Liver (tissue), 9 donors: ENCODE data around the gene PSME3IP1. TPM values are rescaled to one million over a fixed set of nuclear protein-coding genes. Genes with fewer than 3 reads are reported as not detected.

ENCODE experiments used
- DNase-seq: peaks from one replicate; pipeline ENCODE4 v3.0.0-alpha.2; 2017; ENCODE audit warnings: low spot score
- H3K27ac ChIP-seq, 2 donors: one replicate each; pipeline ENCODE4 v1.7.0; 2013; ENCODE audit warnings: inconsistent platforms in 2 of 2, low read length in 2 of 2, control low read depth in 1 of 2, low read depth in 1 of 2, mild to moderate bottlenecking in 1 of 2
- H3K27me3 ChIP-seq, 4 donors: one replicate each; pipeline versions ENCODE4 v1.6.1 to v1.7.0; 2013; ENCODE audit warnings: low read length in 3 of 4, inconsistent platforms in 1 of 4, mild to moderate bottlenecking in 1 of 4, moderate library complexity in 1 of 4; ENCODE audit not compliant: control insufficient read depth in 4 of 4, insufficient read depth in 4 of 4
- H3K36me3 ChIP-seq, 4 donors: one replicate each; pipeline versions ENCODE4 v1.6.1 to v1.7.0; 2013; ENCODE audit warnings: low read length in 3 of 4, mild to moderate bottlenecking in 3 of 4, low read depth in 1 of 4, moderate library complexity in 1 of 4; ENCODE audit not compliant: control insufficient read depth in 4 of 4, insufficient read depth in 3 of 4
- H3K4me1 ChIP-seq, 4 donors: one replicate each; pipeline versions ENCODE4 v1.6.1 to v1.7.0; 2013; ENCODE audit warnings: low read length in 3 of 4, mild to moderate bottlenecking in 3 of 4, moderate library complexity in 1 of 4; ENCODE audit not compliant: control insufficient read depth in 4 of 4, insufficient read depth in 4 of 4
- H3K4me3 ChIP-seq, 3 donors: one replicate each; pipeline versions ENCODE4 v1.6.1 to v1.7.0; 2013; ENCODE audit warnings: low read length in 3 of 3, control low read depth in 1 of 3, low read depth in 1 of 3, mild to moderate bottlenecking in 1 of 3
- H3K9ac ChIP-seq, 2 donors: one replicate each; pipeline ENCODE4 v1.7.0; 2013; ENCODE audit warnings: low read length in 2 of 2, mild to moderate bottlenecking in 2 of 2, moderate library complexity in 2 of 2, control low read depth in 1 of 2, low read depth in 1 of 2
- H3K9me3 ChIP-seq, 4 donors: one replicate each; pipeline versions ENCODE4 v1.6.1 to v1.7.0; 2013; ENCODE audit warnings: low read length in 3 of 4; ENCODE audit not compliant: control insufficient read depth in 4 of 4
- EGR1 ChIP-seq, 2 donors: IDR thresholded peaks; 2 replicates each; pipeline ENCODE4 v1.6.1; 2016 to 2018; ENCODE audit warnings: antibody characterized with exemption in 2 of 2, low read depth in 2 of 2
- FOXA1 ChIP-seq: IDR thresholded peaks from 2 replicates; pipeline ENCODE4 v1.6.1; 2016; ENCODE audit warnings: antibody characterized with exemption
- FOXA2 ChIP-seq: IDR thresholded peaks from 2 replicates; pipeline ENCODE4 v1.6.1; 2016; ENCODE audit warnings: antibody characterized with exemption
- GABPA ChIP-seq, 2 donors: IDR thresholded peaks in 1 of 2; conservative IDR thresholded peaks in 1 of 2; 2 replicates each; pipeline ENCODE4 v1.6.1; 2016; ENCODE audit warnings: antibody characterized with exemption in 2 of 2, mild to moderate bottlenecking in 1 of 2, moderate library complexity in 1 of 2
- HNF4A ChIP-seq, 2 donors: conservative IDR thresholded peaks; 2 replicates each; pipeline ENCODE4 v1.6.1; 2016; ENCODE audit warnings: antibody characterized with exemption in 2 of 2, mild to moderate bottlenecking in 2 of 2
- HNF4G ChIP-seq: IDR thresholded peaks from 2 replicates; pipeline ENCODE4 v1.6.1; 2016; ENCODE audit warnings: antibody characterized with exemption
- JUND ChIP-seq, 2 donors: IDR thresholded peaks; 2 replicates each; pipeline ENCODE4 v1.6.1; 2016; ENCODE audit warnings: antibody characterized with exemption in 2 of 2
- NR2F2 ChIP-seq: IDR thresholded peaks from 2 replicates; pipeline ENCODE4 v1.6.1; 2016; ENCODE audit warnings: antibody characterized with exemption
- RAD21 ChIP-seq, 2 donors: IDR thresholded peaks; 2 replicates each; pipeline ENCODE4 v1.6.1; 2016; ENCODE audit warnings: antibody characterized with exemption in 2 of 2, mild to moderate bottlenecking in 2 of 2
- RXRA ChIP-seq, 2 donors: IDR thresholded peaks; 2 replicates each; pipeline ENCODE4 v1.6.1; 2017 to 2018; ENCODE audit warnings: antibody characterized with exemption in 2 of 2, mild to moderate bottlenecking in 1 of 2
- SP1 ChIP-seq: IDR thresholded peaks from 2 replicates; pipeline ENCODE4 v1.6.1; 2018; ENCODE audit warnings: antibody characterized with exemption, mild to moderate bottlenecking
- TAF1 ChIP-seq: conservative IDR thresholded peaks from 2 replicates; pipeline ENCODE4 v1.6.1; 2016; ENCODE audit warnings: antibody characterized with exemption, mild to moderate bottlenecking
- YY1 ChIP-seq: IDR thresholded peaks from 2 replicates; pipeline ENCODE4 v1.6.1; 2016; ENCODE audit warnings: antibody characterized with exemption, mild to moderate bottlenecking
- WGBS: extraction: QIAGEN DNeasy Blood & Tissue Kit; methylation state at CpG from one replicate; pipeline ENCODE4 v1.1.7; 2013; 5-methylcytosine and 5-hydroxymethylcytosine counted together
- polyA plus RNA-seq, 2 donors: library from polyadenylated mRNA; stranded (reverse) in 1 of 2; unstranded in 1 of 2; fragments of 200-250 nt in 1 of 2; fragments of >200 nt in 1 of 2; fragmentation: Nextera tagmentation in 1 of 2; extraction: Ambion mirVana in 1 of 2; gene quantifications; one replicate each; pipeline versions ENCODE4 v1.2.1 to v1.2.3, GENCODE V29; 2013 to 2015
- total RNA-seq, 2 donors: library from RNA; depleted of rRNA; stranded (reverse); fragments of >200 nt; gene quantifications; one replicate each; pipeline ENCODE4 v1.2.3, GENCODE V29; 2014
- TF ChIP-seq, protein P1 (sequence below): IDR thresholded peaks from 2 replicates; pipeline ENCODE4 v1.6.1; 2016; ENCODE audit warnings: antibody characterized with exemption
- TF ChIP-seq, protein P2 (sequence below): IDR thresholded peaks from 2 replicates; pipeline ENCODE4 v1.6.1; 2016; ENCODE audit warnings: antibody characterized with exemption
- TF ChIP-seq, protein P3 (sequence below): IDR thresholded peaks from 2 replicates; pipeline ENCODE4 v1.6.1; 2016; ENCODE audit warnings: antibody characterized with exemption, mild to moderate bottlenecking
- TF ChIP-seq, protein P4 (sequence below): fragments of 150-350 bp; IDR thresholded peaks from 2 replicates; pipeline ENCODE4 v1.5.1; 2017; ENCODE audit warnings: improper control_type of control experiment, low read depth, low read length; ENCODE audit not compliant: missing input control
- TF ChIP-seq, protein P5 (sequence below): IDR thresholded peaks from 2 replicates; pipeline ENCODE4 v1.6.1; 2016; ENCODE audit warnings: antibody characterized with exemption
- donor health status: healthy.
- donor health status: healthy.
- donor health status: healthy.
- donor health status: healthy.
- donor health status: healthy.

PSME3IP1 gene
- total and polyA plus RNA-seq, 4 donors, result 25.0 to 34.7 (median 25.8) TPM

DNA sequence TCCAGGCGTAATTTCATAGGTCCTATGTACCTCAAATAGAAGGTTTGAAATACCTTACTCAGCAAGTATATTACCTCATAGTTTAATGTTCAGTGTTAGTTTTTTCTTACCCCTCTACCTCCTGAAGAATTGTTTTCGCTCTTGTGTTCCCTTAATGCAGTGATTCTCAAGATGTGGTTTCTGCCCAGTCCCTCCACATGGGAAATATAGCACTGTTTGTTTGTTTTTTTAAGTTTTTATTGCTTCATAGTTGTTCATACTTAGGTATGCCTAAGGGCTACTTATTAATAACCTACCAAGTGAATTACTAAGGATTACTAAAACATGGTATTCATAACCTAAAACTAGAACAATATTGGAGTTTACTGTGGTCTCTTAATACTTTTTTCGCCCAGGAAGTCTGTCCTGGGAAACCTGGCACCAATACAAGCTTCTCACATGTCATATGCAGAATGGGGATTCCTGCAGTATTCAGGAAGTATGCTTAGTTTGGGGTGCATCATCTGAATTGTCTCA lies 5.3 kb upstream of the PSME3IP1 start:
- Histone ChIP-seq H3K36me3 (no peaks in the 10 kb centered on the region), H3K27me3 (no peaks in the 10 kb centered on the region), H3K9me3 (no peaks in the 10 kb centered on the region), H3K9ac (no peak overlapping the region), H3K4me3 (no peak overlapping the region), H3K4me1 (peaks cover 11 to 37% (median 12%) of the 10 kb centered on the region in 4 donors), H3K27ac (no peak overlapping the region)
- no peak for TF ChIP-seq RAD21 (IDR thresholded peaks at IDR 0.05)
- no peak for TF ChIP-seq RXRA (IDR thresholded peaks at IDR 0.05)
- TF ChIP-seq FOXA2, result no peak
- TF ChIP-seq TAF1, result no peak
- TF ChIP-seq HNF4A (conservative IDR thresholded peaks at IDR 0.05), result no peak
- TF ChIP-seq, protein P1, sequence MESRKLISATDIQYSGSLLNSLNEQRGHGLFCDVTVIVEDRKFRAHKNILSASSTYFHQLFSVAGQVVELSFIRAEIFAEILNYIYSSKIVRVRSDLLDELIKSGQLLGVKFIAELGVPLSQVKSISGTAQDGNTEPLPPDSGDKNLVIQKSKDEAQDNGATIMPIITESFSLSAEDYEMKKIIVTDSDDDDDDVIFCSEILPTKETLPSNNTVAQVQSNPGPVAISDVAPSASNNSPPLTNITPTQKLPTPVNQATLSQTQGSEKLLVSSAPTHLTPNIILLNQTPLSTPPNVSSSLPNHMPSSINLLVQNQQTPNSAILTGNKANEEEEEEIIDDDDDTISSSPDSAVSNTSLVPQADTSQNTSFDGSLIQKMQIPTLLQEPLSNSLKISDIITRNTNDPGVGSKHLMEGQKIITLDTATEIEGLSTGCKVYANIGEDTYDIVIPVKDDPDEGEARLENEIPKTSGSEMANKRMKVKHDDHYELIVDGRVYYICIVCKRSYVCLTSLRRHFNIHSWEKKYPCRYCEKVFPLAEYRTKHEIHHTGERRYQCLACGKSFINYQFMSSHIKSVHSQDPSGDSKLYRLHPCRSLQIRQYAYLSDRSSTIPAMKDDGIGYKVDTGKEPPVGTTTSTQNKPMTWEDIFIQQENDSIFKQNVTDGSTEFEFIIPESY, result no peak
- DNase-seq, result no peak
- WGBS, result 68% methylated on average over 3 of the region's 3 CpGs

DNA sequence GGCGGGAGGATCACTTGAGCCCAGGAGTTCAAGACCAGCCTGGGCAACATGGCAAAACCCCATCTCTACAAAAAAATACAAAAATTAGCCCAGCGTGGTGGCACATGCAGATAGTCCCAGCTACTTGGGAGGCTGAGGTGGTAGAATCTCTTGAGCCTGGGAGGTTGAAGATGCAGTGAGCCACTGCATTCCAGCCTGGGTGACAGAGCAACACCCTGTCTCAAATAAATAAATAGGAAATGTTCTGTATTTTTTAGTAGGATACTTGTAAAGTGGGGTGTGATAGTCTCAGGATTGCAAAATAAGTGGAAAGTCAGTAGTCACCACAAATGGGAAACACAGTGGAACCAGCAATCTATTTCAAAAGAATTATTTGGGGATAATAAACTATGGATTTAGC lies 4.3 kb upstream of the PSME3IP1 start:
- peaks cover 9 to 38% (median 14%) of the 10 kb centered on the region in 4 donors for H3K4me1 ChIP-seq

More for the DNA sequence above, 4.3 kb upstream of the PSME3IP1 start:
- Histone ChIP-seq H3K36me3 (no peaks in the 10 kb centered on the region), H3K4me3 (no peak overlapping the region), H3K9me3 (no peaks in the 10 kb centered on the region), H3K27ac (no peak overlapping the region), H3K9ac (no peak overlapping the region), H3K27me3 (no peaks in the 10 kb centered on the region)
- TF ChIP-seq FOXA2 (no peak), HNF4A (conservative IDR thresholded peaks at IDR 0.05) (no peak), RXRA (IDR thresholded peaks at IDR 0.05) (no peak), EGR1 (IDR thresholded peaks at IDR 0.05; ENCODE audit: low read depth in 2 of 2) (no peak), NR2F2 (no peak), RAD21 (IDR thresholded peaks at IDR 0.05) (no peak), GABPA (IDR thresholded peaks at IDR 0.05 in 1 of 2, conservative IDR thresholded peaks at IDR 0.05 in 1 of 2) (no peak), JUND (IDR thresholded peaks at IDR 0.05) (no peak), TAF1 (no peak), YY1 (no peak), SP1 (no peak), HNF4G (no peak), FOXA1 (no peak)
- TF ChIP-seq, protein P1, result no peak
- TF ChIP-seq, protein P2, sequence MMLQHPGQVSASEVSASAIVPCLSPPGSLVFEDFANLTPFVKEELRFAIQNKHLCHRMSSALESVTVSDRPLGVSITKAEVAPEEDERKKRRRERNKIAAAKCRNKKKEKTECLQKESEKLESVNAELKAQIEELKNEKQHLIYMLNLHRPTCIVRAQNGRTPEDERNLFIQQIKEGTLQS, result no peak
- TF ChIP-seq, protein P3, sequence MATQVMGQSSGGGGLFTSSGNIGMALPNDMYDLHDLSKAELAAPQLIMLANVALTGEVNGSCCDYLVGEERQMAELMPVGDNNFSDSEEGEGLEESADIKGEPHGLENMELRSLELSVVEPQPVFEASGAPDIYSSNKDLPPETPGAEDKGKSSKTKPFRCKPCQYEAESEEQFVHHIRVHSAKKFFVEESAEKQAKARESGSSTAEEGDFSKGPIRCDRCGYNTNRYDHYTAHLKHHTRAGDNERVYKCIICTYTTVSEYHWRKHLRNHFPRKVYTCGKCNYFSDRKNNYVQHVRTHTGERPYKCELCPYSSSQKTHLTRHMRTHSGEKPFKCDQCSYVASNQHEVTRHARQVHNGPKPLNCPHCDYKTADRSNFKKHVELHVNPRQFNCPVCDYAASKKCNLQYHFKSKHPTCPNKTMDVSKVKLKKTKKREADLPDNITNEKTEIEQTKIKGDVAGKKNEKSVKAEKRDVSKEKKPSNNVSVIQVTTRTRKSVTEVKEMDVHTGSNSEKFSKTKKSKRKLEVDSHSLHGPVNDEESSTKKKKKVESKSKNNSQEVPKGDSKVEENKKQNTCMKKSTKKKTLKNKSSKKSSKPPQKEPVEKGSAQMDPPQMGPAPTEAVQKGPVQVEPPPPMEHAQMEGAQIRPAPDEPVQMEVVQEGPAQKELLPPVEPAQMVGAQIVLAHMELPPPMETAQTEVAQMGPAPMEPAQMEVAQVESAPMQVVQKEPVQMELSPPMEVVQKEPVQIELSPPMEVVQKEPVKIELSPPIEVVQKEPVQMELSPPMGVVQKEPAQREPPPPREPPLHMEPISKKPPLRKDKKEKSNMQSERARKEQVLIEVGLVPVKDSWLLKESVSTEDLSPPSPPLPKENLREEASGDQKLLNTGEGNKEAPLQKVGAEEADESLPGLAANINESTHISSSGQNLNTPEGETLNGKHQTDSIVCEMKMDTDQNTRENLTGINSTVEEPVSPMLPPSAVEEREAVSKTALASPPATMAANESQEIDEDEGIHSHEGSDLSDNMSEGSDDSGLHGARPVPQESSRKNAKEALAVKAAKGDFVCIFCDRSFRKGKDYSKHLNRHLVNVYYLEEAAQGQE, result no peak
- TF ChIP-seq, protein P4, sequence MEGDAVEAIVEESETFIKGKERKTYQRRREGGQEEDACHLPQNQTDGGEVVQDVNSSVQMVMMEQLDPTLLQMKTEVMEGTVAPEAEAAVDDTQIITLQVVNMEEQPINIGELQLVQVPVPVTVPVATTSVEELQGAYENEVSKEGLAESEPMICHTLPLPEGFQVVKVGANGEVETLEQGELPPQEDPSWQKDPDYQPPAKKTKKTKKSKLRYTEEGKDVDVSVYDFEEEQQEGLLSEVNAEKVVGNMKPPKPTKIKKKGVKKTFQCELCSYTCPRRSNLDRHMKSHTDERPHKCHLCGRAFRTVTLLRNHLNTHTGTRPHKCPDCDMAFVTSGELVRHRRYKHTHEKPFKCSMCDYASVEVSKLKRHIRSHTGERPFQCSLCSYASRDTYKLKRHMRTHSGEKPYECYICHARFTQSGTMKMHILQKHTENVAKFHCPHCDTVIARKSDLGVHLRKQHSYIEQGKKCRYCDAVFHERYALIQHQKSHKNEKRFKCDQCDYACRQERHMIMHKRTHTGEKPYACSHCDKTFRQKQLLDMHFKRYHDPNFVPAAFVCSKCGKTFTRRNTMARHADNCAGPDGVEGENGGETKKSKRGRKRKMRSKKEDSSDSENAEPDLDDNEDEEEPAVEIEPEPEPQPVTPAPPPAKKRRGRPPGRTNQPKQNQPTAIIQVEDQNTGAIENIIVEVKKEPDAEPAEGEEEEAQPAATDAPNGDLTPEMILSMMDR, result no peak
- TF ChIP-seq, protein P5, sequence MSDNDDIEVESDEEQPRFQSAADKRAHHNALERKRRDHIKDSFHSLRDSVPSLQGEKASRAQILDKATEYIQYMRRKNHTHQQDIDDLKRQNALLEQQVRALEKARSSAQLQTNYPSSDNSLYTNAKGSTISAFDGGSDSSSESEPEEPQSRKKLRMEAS, result no peak
- over 99% methylated on average over 2 of the region's 2 CpGs for WGBS
- no peak for DNase-seq
